Upper lobe of left lung (tissue), 4 donors: Measurements from ENCODE around the gene KIAA2012.

Source experiments
- EP300 ChIP-seq, 4 donors: sonication (generic); formaldehyde crosslinking; IDR thresholded peaks; one replicate each; pipeline ENCODE4 v1.5.1; 2017; ENCODE audit warnings: antibody characterized with exemption in 4 of 4, control low read depth in 2 of 4
- POLR2A ChIP-seq, 4 donors: fragments of 450-650 bp; IDR thresholded peaks; one replicate each; pipeline ENCODE4 v1.5.1; 2016 to 2017; ENCODE audit warnings: antibody characterized with exemption in 4 of 4, mild to moderate bottlenecking in 2 of 4
- POLR2AphosphoS5 ChIP-seq, 2 donors: sonication (generic); formaldehyde crosslinking; IDR thresholded peaks; one replicate each; pipeline ENCODE4 v1.5.1; 2017; ENCODE audit warnings: antibody characterized with exemption in 2 of 2
- TF ChIP-seq, protein P1 (sequence below), 6 experiments: fragments of 450-650 bp in 4 of 6; fragments of 200-600 bp in 2 of 6; sonication (generic) in 2 of 6; IDR thresholded peaks; one replicate each; pipeline ENCODE4 v1.5.1; 2016 to 2019; ENCODE audit warnings: antibody characterized with exemption in 6 of 6

DNA sequence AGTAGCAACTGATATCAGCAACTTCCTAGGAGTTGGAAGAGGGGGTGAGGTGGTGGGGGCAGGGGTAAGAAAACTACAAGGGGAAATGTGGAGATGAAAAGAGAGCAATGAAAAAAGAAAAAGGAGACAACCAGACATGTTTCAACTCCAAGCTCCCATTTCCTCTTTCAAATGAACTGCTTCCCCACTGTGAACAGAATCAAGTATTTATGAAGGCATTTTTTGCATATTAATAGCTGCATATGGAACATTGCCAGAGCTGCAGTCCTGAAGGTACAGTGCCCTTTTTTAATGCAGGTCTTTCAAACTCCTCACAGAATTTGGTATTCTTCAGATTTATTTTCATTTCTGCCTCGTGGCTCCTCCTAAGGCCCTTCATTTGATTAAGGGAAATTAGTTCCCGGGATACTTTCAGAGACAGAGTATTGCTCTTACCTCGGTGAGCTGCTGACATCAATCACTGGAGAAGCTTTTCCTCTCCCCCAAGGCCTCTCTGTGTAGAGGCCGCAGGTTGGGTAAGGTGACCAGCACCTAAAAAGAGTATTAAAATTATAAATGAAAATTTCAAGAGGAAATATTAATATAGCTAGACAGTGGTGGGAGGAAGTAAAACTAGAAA is 68.4 kb downstream of the KIAA2012 start:
- no peak for TF ChIP-seq POLR2A (IDR thresholded peaks at IDR 0.05)
- TF ChIP-seq POLR2AphosphoS5 (IDR thresholded peaks at IDR 0.05): no peak
- TF ChIP-seq EP300 (IDR thresholded peaks at IDR 0.05): no peak
- TF ChIP-seq, protein P1, sequence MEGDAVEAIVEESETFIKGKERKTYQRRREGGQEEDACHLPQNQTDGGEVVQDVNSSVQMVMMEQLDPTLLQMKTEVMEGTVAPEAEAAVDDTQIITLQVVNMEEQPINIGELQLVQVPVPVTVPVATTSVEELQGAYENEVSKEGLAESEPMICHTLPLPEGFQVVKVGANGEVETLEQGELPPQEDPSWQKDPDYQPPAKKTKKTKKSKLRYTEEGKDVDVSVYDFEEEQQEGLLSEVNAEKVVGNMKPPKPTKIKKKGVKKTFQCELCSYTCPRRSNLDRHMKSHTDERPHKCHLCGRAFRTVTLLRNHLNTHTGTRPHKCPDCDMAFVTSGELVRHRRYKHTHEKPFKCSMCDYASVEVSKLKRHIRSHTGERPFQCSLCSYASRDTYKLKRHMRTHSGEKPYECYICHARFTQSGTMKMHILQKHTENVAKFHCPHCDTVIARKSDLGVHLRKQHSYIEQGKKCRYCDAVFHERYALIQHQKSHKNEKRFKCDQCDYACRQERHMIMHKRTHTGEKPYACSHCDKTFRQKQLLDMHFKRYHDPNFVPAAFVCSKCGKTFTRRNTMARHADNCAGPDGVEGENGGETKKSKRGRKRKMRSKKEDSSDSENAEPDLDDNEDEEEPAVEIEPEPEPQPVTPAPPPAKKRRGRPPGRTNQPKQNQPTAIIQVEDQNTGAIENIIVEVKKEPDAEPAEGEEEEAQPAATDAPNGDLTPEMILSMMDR (IDR thresholded peaks at IDR 0.05): no peak
